Body of pancreas (tissue), 4 donors: ENCODE measurements around the gene LCN15.

ENCODE experiments used
- POLR2A ChIP-seq, 3 donors: fragments of 450-650 bp; IDR thresholded peaks; one replicate each; pipeline ENCODE4 v1.6.1; 2016; ENCODE audit warnings: antibody characterized with exemption in 3 of 3, mild to moderate bottlenecking in 2 of 3
- TF ChIP-seq, protein P1 (sequence below), 7 experiments: fragments of 450-650 bp in 4 of 7; fragments of 200-600 bp in 3 of 7; sonication (generic) in 3 of 7; IDR thresholded peaks; one replicate each; pipeline ENCODE4 v1.5.1; 2016 to 2019; ENCODE audit warnings: antibody characterized with exemption in 7 of 7

DNA sequence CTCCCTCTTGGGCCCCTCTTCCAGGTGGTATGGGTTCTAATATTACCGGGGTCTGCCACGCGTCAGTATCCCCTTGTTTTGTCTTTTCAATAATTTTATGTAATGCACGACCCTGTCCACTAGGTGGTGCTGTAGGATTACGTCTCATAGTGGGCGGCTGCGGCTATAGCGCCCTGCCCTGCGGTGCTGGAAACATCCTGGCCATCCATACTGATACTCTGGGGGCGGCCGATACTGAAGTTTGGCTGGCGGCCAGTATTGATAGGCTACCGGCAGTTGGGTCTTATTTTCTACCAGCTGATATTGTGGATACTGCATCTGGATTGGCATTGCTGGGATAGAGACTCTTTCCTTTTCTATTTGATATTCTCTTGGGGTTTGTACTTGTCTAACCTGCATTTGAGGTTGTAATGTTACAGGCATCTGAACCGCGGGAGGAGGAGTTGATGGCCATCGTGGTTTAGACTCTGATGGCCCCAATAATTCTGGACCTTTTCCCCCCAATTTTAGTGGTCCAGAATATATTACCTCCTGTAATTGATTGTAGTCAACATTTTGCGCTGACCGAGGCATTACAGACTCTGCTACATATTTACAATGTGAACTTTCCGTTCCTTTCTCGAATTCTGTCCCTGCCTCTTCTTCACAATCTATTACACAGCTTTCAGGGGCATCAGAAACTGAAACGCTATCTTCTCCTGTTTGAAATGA is 23.5 kb upstream of the LCN15 start:
- TF ChIP-seq, protein P1, sequence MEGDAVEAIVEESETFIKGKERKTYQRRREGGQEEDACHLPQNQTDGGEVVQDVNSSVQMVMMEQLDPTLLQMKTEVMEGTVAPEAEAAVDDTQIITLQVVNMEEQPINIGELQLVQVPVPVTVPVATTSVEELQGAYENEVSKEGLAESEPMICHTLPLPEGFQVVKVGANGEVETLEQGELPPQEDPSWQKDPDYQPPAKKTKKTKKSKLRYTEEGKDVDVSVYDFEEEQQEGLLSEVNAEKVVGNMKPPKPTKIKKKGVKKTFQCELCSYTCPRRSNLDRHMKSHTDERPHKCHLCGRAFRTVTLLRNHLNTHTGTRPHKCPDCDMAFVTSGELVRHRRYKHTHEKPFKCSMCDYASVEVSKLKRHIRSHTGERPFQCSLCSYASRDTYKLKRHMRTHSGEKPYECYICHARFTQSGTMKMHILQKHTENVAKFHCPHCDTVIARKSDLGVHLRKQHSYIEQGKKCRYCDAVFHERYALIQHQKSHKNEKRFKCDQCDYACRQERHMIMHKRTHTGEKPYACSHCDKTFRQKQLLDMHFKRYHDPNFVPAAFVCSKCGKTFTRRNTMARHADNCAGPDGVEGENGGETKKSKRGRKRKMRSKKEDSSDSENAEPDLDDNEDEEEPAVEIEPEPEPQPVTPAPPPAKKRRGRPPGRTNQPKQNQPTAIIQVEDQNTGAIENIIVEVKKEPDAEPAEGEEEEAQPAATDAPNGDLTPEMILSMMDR (IDR thresholded peaks at IDR 0.05) = peak; percentile 71 to 88 (median 85)
- no peak for TF ChIP-seq POLR2A (IDR thresholded peaks at IDR 0.05)
